GM18520 (cell line): ENCODE measurements around the gene TFR2.

Source experiments
- ATAC-seq: cut with Tn5 transposase; IDR thresholded peaks from one replicate; pipeline ENCODE4 v1.9.1; 2021; ENCODE audit not compliant: unreplicated experiment

The TFR2 gene

GRCh38 chr7:100654908-100655831 is 13.8 kb upstream of the TFR2 start:
- ATAC-seq, result no peak

- no peak for ATAC-seq
Measured at GRCh38 chr7:100649826-100650565, 8.6 kb upstream of the TFR2 start.

- no peak for ATAC-seq
Measured at GRCh38 chr7:100642534-100642907, 1.2 kb upstream of the TFR2 start.

- ATAC-seq, result no peak
Measured at GRCh38 chr7:100641860-100642533, 645 bp upstream of the TFR2 start.

- ATAC-seq, result no peak
Measured at GRCh38 chr7:100640517-100641440, 573 bp downstream of the TFR2 start.

GRCh38 chr7:100639995-100640516 is 1.3 kb downstream of the TFR2 start:
- no peak for ATAC-seq

GRCh38 chr7:100632951-100633717 is 8.2 kb downstream of the TFR2 start:
- no peak for ATAC-seq

- no peak for ATAC-seq
Measured at GRCh38 chr7:100630066-100630465, 11.3 kb downstream of the TFR2 start.

- ATAC-seq, result no peak
Measured at GRCh38 chr7:100629117-100629716, 12.1 kb downstream of the TFR2 start.

- no peak for ATAC-seq
Measured at GRCh38 chr7:100627238-100627549, 14.2 kb downstream of the TFR2 start.

- no peak for ATAC-seq
Measured at GRCh38 chr7:100626530-100627237, 14.7 kb downstream of the TFR2 start.

- ATAC-seq, result no peak
Measured at GRCh38 chr7:100626055-100626454, 15.3 kb downstream of the TFR2 start.

- ATAC-seq, result no peak
Measured at GRCh38 chr7:100623951-100624824, 17.2 kb downstream of the TFR2 start.

- ATAC-seq, result no peak
Measured at GRCh38 chr7:100621554-100621953, 19.8 kb downstream of the TFR2 start.

GRCh38 chr7:100620804-100621203 is 20.5 kb downstream of the TFR2 start:
- no peak for ATAC-seq

- ATAC-seq, result no peak
Measured at GRCh38 chr7:100620239-100620638, 21.1 kb downstream of the TFR2 start.

- ATAC-seq, result no peak
Measured at GRCh38 chr7:100614308-100614861, 27.0 kb downstream of the TFR2 start.
